ENCODE data around the gene MPZL1. TPM values are rescaled to one million over a fixed set of nuclear protein-coding genes. Genes with fewer than 3 reads are reported as not detected.

Gene MPZL1
- total and polyA plus RNA-seq, 9 donors = 30.3 to 180 (median 80.1) TPM

- TF ChIP-seq CTCF (IDR thresholded peaks at IDR 0.05) (no peak), POLR2A (IDR thresholded peaks at IDR 0.05) (no peak)
- intact Hi-C loops (cut with DNase I) = no loop called here
- H3K4me3 ChIP-seq = no peak overlapping the region
- no peak for DNase-seq
- H3K9me3 ChIP-seq = no peaks in the 10 kb centered on the region
- H3K27ac ChIP-seq = no peak overlapping the region
- no peaks in the 10 kb centered on the region for H3K36me3 ChIP-seq
- 82 to 96% (median 96%) methylated on average over 2 of the region's 2 CpGs for WGBS, 3 donors
- no peaks in the 10 kb centered on the region for H3K4me1 ChIP-seq (ENCODE audit: insufficient read depth)
- H3K27me3 ChIP-seq = no peaks in the 10 kb centered on the region
Observed at GRCh38 chr1:167773516-167773915, 51.7 kb downstream of the MPZL1 start.

- Histone ChIP-seq H3K4me1 (ENCODE audit: insufficient read depth) (no peaks in the 10 kb centered on the region), H3K27me3 (no peaks in the 10 kb centered on the region), H3K27ac (no peak overlapping the region), H3K36me3 (no peaks in the 10 kb centered on the region), H3K4me3 (no peak overlapping the region), H3K9me3 (no peaks in the 10 kb centered on the region)
- intact Hi-C loops (cut with DNase I) = no loop called here
- no peak for TF ChIP-seq POLR2A (IDR thresholded peaks at IDR 0.05)
- no peak for TF ChIP-seq CTCF (IDR thresholded peaks at IDR 0.05)
- TF ChIP-seq EP300 (IDR thresholded peaks at IDR 0.05) = no peak
- DNase-seq = no peak
Observed at GRCh38 chr1:167774710-167775109, 52.9 kb downstream of the MPZL1 start.

- TF ChIP-seq POLR2A (IDR thresholded peaks at IDR 0.05) (no peak), EP300 (IDR thresholded peaks at IDR 0.05) (no peak), CTCF (IDR thresholded peaks at IDR 0.05) (no peak)
- H3K4me1 ChIP-seq (ENCODE audit: insufficient read depth) = no peaks in the 10 kb centered on the region
- WGBS, 3 donors = 84 to 86% (median 84%) methylated on average over 2 of the region's 2 CpGs
- no peak for DNase-seq
- no peak overlapping the region for H3K27ac ChIP-seq
- no peaks in the 10 kb centered on the region for H3K36me3 ChIP-seq
- intact Hi-C loops (cut with DNase I) = no loop called here
- no peak overlapping the region for H3K4me3 ChIP-seq
- no peaks in the 10 kb centered on the region for H3K9me3 ChIP-seq
- no peaks in the 10 kb centered on the region for H3K27me3 ChIP-seq
Observed at GRCh38 chr1:167775178-167775577, 53.4 kb downstream of the MPZL1 start.

GRCh38 chr1:167776151-167776550 lies 54.4 kb downstream of the MPZL1 start:
- intact Hi-C loops (cut with DNase I) = no loop called here
- 79 to 94% (median 85%) methylated on average over 1 of the region's 1 CpG for WGBS, 3 donors
- no peak overlapping the region for H3K27ac ChIP-seq
- no peaks in the 10 kb centered on the region for H3K27me3 ChIP-seq
- TF ChIP-seq POLR2A (IDR thresholded peaks at IDR 0.05) = no peak
- no peak overlapping the region for H3K4me3 ChIP-seq
- no peaks in the 10 kb centered on the region for H3K4me1 ChIP-seq (ENCODE audit: insufficient read depth)
- no peaks in the 10 kb centered on the region for H3K9me3 ChIP-seq
- H3K36me3 ChIP-seq = no peaks in the 10 kb centered on the region
- no peak for DNase-seq

GRCh38 chr1:167776616-167777268 lies 55.0 kb downstream of the MPZL1 start:
- Histone ChIP-seq H3K4me1 (ENCODE audit: insufficient read depth) (no peaks in the 10 kb centered on the region), H3K4me3 (no peak overlapping the region), H3K27me3 (no peaks in the 10 kb centered on the region), H3K9me3 (no peaks in the 10 kb centered on the region), H3K36me3 (no peaks in the 10 kb centered on the region), H3K27ac (no peak overlapping the region)
- intact Hi-C loops (cut with DNase I) = no loop called here
- 96 to 100% (median 100%) methylated on average over 1 of the region's 1 CpG for WGBS, 3 donors
- no peak for DNase-seq
- TF ChIP-seq CTCF (IDR thresholded peaks at IDR 0.05) (no peak), POLR2A (IDR thresholded peaks at IDR 0.05) (no peak), EP300 (IDR thresholded peaks at IDR 0.05) (no peak)

Measured in ovary (tissue), 9 donors.